ENCODE data around the gene C1orf210.

Gene C1orf210

DNA sequence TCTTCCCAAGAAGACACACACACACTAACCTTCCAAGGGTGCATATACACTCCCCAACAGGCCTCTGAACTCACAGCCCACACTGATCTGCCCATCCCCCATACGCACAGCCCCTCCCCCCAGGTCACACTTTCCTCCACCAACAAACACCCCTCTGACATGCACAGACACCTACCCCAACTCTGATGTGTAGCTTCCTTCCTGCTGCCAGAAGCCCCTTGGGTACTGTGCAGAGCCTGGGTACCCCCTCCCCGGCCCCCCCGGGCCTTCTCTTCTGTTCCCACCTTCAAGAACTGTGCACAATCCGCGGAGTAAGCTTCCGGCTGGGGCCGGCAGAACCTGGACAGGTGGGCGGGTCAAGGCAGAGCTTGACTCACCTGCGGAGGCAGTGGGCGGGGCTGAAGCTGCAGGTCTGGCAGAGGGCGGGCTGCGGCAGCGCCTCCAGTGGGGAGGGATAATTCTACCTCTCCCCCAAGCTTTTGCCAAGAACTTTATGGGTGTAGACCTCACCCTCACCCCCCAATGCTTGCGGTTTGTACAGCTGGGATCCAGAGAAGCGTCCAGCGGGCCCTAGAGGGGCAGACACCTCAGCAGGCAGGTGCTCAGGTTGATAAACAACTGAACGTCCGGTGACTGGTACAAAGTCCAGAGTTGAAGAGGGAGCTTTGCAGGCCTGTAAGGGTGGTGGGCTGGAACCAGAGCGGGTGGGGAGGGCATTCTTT, at the start of gene C1orf210:
TSS of gene C1orf210 (minus strand) at position 313 of the 722 bp plus-strand sequence. CDS start 2,311 bp downstream, outside the sequence.
- H3K36me3 Mint-ChIP-seq, result no peaks in the 10 kb centered on the region
- H3K9me3 Mint-ChIP-seq, result no peaks in the 10 kb centered on the region
- peak within 1 kb of the TSS; percentile 31 for H3K27ac Mint-ChIP-seq
- CTCF ChIA-PET, result no interaction called here
- no peak within 1 kb of the TSS for H3K4me3 Mint-ChIP-seq
- no peaks in the 10 kb centered on the region for H3K4me1 Mint-ChIP-seq
- no peak for DNase-seq
- peaks cover 27% of the 10 kb centered on the region for H3K27me3 Mint-ChIP-seq

DNA sequence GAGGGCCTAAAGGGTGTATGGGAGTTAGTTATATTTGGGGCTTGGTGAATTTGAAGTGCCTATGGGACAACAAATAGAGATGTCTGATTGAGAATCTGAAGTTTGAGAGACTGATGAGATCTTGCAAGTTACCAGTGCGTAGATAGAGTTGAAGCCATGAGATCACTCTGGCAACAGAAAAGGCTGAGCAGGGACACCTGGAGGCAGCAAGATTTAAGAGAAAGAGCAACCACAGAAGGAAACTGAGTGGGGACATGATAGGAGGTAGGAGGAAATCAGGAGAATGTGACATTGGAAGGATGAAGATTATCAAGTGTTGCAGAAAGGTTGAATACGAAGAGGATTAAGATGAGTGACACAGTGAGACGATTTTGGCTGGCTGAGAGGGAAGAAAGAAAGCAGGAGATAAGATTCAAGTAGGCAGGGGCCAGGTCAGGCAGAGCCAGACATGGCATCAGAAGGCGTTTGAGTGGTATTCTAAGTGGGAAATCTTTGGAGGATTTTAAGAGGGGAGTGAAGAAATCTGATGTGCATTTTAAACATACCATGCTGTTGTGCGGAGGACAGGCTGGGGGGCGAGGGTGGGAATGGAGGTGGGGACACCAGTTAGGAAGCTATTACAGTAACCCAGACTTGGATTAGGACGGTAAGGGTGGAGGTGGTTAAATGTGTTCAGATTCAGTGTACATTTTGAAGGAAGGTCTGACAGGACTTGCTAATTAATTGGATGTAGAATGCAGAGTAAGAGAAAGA, 49.2 kb upstream of the C1orf210 start:
- CTCF ChIA-PET, result no interaction called here
- Mint-ChIP-seq H3K36me3 (no peaks in the 10 kb centered on the region), H3K27ac (no peak overlapping the region), H3K4me1 (peaks cover 6% of the 10 kb centered on the region), H3K4me3 (no peak overlapping the region), H3K9me3 (no peaks in the 10 kb centered on the region), H3K27me3 (peaks cover 18% of the 10 kb centered on the region)
- DNase-seq, result no peak

- peaks cover 6% of the 10 kb centered on the region for H3K4me1 Mint-ChIP-seq
- CTCF ChIA-PET, result no interaction called here
- H3K27me3 Mint-ChIP-seq, result peaks cover 6% of the 10 kb centered on the region
- H3K27ac Mint-ChIP-seq, result no peak overlapping the region
- no peak for DNase-seq
- H3K36me3 Mint-ChIP-seq, result peaks cover 1% of the 10 kb centered on the region
- no peak overlapping the region for H3K4me3 Mint-ChIP-seq
- H3K9me3 Mint-ChIP-seq, result peaks cover 8% of the 10 kb centered on the region
These were observed 46.3 kb upstream of the C1orf210 start for GRCh38 chr1:43331688-43332087.

- DNase-seq, result peak; percentile 27
- Mint-ChIP-seq H3K4me3 (no peak overlapping the region), H3K4me1 (peaks cover 6% of the 10 kb centered on the region), H3K9me3 (peaks cover 13% of the 10 kb centered on the region), H3K27me3 (peaks cover 6% of the 10 kb centered on the region), H3K36me3 (peaks cover 1% of the 10 kb centered on the region), H3K27ac (no peak overlapping the region)
- CTCF ChIA-PET, result interaction anchor here (0.7 to 1.5 kb wide), 3 partner anchors 28 to 93 kb away, joined by 3 to 5 read pairs (median 3); partner anchors contain the start of gene CDC20
These were observed 44.8 kb upstream of the C1orf210 start for GRCh38 chr1:43329995-43330751.

DNA sequence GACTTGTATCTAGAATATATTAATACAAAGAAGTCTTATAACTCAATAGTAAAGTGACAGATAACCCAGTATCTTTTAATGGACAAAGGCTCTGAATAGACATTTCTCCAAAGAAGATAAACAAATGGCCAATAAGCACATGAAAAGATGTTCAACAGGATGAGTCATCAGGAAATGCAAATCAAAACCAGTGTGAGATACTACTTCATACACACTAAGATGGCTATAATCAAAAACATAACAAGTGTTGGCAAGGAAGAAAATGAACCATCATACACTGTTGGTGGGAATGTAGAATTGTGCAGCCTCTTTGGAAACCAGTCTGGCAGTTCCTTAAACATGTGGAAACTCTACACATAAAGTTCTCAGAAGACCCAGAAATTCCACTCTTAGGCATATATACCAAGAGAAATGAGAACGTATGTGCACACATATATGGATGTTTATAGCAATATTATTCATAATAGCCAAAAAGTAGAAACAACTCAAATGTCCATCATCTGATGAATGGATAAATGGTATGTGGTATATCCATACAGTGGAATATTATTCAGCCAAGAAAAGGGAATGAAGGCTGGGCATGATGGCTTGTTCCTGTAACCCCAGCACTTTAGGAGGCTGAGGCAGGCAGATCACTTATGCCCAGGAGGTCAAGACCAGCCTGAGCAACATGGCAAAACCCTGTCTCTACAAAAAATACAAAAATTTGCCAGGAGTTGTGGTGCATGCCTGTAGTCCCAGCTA, 42.3 kb upstream of the C1orf210 start:
- H3K36me3 Mint-ChIP-seq, result peaks cover 3% of the 10 kb centered on the region
- H3K4me1 Mint-ChIP-seq, result peaks cover 6% of the 10 kb centered on the region
- H3K9me3 Mint-ChIP-seq, result peaks cover 22% of the 10 kb centered on the region
- H3K27ac Mint-ChIP-seq, result no peak overlapping the region
- no peak overlapping the region for H3K4me3 Mint-ChIP-seq
- CTCF ChIA-PET, result no interaction called here
- DNase-seq, result no peak
- peaks cover 10% of the 10 kb centered on the region for H3K27me3 Mint-ChIP-seq

GRCh38 chr1:43325381-43325780, 40.0 kb upstream of the C1orf210 start:
- DNase-seq, result no peak
- Mint-ChIP-seq H3K9me3 (peaks cover 22% of the 10 kb centered on the region), H3K36me3 (peaks cover 3% of the 10 kb centered on the region), H3K4me3 (no peak overlapping the region), H3K27me3 (peaks cover 10% of the 10 kb centered on the region), H3K4me1 (peaks cover 5% of the 10 kb centered on the region), H3K27ac (no peak overlapping the region)
- CTCF ChIA-PET, result no interaction called here

- Mint-ChIP-seq H3K27ac (no peak overlapping the region), H3K36me3 (peaks cover 3% of the 10 kb centered on the region), H3K27me3 (peaks cover 5% of the 10 kb centered on the region), H3K4me3 (no peak overlapping the region), H3K4me1 (no peaks in the 10 kb centered on the region), H3K9me3 (peaks cover 22% of the 10 kb centered on the region)
- CTCF ChIA-PET, result no interaction called here
- DNase-seq, result peak; percentile 8
These were observed 39.4 kb upstream of the C1orf210 start for GRCh38 chr1:43324810-43325209.

- peak; percentile 11 for DNase-seq
- no peaks in the 10 kb centered on the region for H3K4me1 Mint-ChIP-seq
- H3K4me3 Mint-ChIP-seq, result no peak overlapping the region
- peaks cover 1% of the 10 kb centered on the region for H3K36me3 Mint-ChIP-seq
- no peak overlapping the region for H3K27ac Mint-ChIP-seq
- peaks cover 18% of the 10 kb centered on the region for H3K9me3 Mint-ChIP-seq
- CTCF ChIA-PET, result interaction anchor here (1.0 kb wide), 1 partner anchor 41 kb away, joined by 3 read pairs; no protein-coding TSS in a partner anchor
- H3K27me3 Mint-ChIP-seq, result peaks cover 4% of the 10 kb centered on the region
These were observed 37.1 kb upstream of the C1orf210 start for GRCh38 chr1:43322506-43322905.

- Mint-ChIP-seq H3K27me3 (peaks cover 4% of the 10 kb centered on the region), H3K9me3 (peaks cover 14% of the 10 kb centered on the region), H3K4me3 (no peak overlapping the region), H3K36me3 (peaks cover 1% of the 10 kb centered on the region), H3K27ac (no peak overlapping the region), H3K4me1 (no peaks in the 10 kb centered on the region)
- peak; percentile 16 for DNase-seq
- CTCF ChIA-PET, result no interaction called here
These were observed 36.0 kb upstream of the C1orf210 start for GRCh38 chr1:43321331-43321891.

DNA sequence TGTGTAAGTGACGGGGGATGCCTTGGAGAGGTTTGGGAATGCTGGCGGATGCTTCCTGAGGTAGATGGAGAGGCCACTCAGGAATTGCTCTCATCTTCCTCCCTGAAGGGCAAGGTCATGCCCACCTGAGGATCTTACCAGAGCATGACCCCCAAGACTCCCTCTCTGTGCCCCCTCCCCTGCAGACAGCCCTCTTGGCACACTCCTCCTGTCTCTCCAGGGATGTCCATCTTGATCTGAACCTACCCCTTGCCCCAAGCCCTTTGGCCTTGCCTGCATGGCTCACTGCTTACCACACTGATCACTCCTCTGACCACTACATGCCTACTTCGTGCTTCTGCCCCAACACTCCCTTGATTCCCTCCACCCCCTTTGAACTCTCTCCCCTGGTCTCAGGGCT, 34.4 kb upstream of the C1orf210 start:
- Mint-ChIP-seq H3K27ac (no peak overlapping the region), H3K27me3 (peaks cover 3% of the 10 kb centered on the region), H3K4me1 (no peaks in the 10 kb centered on the region), H3K36me3 (peaks cover 1% of the 10 kb centered on the region), H3K4me3 (no peak overlapping the region), H3K9me3 (peaks cover 5% of the 10 kb centered on the region)
- CTCF ChIA-PET, result no interaction called here
- DNase-seq, result peak; percentile 9

DNA sequence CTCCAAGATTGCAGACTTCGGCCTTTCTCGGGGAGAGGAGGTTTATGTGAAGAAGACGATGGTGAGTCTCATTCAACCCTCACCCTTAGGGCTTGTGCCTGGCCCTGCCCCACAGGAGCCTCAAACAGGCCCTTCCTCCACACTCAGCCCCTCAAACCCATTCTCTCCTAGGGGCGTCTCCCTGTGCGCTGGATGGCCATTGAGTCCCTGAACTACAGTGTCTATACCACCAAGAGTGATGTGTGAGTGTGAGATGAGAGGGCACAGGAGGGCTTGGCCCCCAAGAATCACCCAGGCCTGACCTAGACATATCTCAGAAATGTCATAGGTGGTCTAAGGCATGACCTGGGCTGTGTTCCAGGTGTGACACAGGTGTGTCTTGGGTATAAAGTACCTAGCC, 33.9 kb upstream of the C1orf210 start:
- CTCF ChIA-PET, result interaction anchor here (0.6 kb wide), 1 partner anchor 807 kb away, joined by 3 read pairs; no protein-coding TSS in a partner anchor
- DNase-seq, result no peak
- no peaks in the 10 kb centered on the region for H3K36me3 Mint-ChIP-seq
- no peaks in the 10 kb centered on the region for H3K4me1 Mint-ChIP-seq
- no peaks in the 10 kb centered on the region for H3K27me3 Mint-ChIP-seq
- H3K4me3 Mint-ChIP-seq, result no peak overlapping the region
- H3K27ac Mint-ChIP-seq, result no peak overlapping the region
- peaks cover 2% of the 10 kb centered on the region for H3K9me3 Mint-ChIP-seq

- Mint-ChIP-seq H3K4me1 (no peaks in the 10 kb centered on the region), H3K27ac (no peak overlapping the region), H3K27me3 (no peaks in the 10 kb centered on the region), H3K4me3 (no peak overlapping the region), H3K36me3 (no peaks in the 10 kb centered on the region), H3K9me3 (no peaks in the 10 kb centered on the region)
- DNase-seq, result no peak
- CTCF ChIA-PET, result interaction anchor here (0.6 kb wide), 1 partner anchor 806 kb away, joined by 3 read pairs; no protein-coding TSS in a partner anchor
These were observed 33.5 kb upstream of the C1orf210 start for GRCh38 chr1:43318831-43319230.

DNA sequence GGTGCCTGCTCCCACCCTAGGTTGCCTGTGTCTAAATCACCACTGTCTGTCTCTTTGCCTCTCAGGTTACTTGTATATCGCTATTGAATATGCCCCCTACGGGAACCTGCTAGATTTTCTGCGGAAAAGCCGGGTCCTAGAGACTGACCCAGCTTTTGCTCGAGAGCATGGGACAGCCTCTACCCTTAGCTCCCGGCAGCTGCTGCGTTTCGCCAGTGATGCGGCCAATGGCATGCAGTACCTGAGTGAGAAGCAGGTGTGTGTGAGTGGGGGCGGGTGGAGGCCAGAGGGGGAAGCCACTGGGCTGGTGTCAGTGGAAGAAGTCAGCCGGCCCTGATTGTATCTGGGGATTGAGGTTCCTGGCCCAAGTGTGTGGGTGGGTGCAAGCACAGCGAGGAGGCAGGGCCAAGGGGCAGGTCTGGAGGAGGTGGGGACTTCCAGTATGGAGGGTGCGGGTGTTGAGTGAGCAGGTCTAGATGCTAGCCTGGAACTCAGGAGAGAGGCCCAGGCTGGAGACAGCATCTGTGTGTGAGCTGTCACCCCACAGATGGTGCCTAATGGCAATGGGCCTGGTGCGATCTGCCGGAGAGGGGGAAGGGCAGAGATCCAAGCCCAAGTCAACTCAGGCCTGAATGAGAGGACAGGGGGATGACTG, 32.6 kb upstream of the C1orf210 start:
- Mint-ChIP-seq H3K27ac (no peak overlapping the region), H3K36me3 (no peaks in the 10 kb centered on the region), H3K4me1 (no peaks in the 10 kb centered on the region), H3K9me3 (no peaks in the 10 kb centered on the region), H3K27me3 (no peaks in the 10 kb centered on the region), H3K4me3 (no peak overlapping the region)
- CTCF ChIA-PET, result no interaction called here
- DNase-seq, result peak; percentile 4
